ENCODE measurements around the gene DEFB131A.
"Not testable (repeated sequence)": the region's sequence is repeated elsewhere in the genome, so short reads cannot be mapped to it uniquely, and the experiment has no call there.

Gene DEFB131A, protein sequence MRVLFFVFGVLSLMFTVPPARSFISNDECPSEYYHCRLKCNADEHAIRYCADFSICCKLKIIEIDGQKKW

DNA sequence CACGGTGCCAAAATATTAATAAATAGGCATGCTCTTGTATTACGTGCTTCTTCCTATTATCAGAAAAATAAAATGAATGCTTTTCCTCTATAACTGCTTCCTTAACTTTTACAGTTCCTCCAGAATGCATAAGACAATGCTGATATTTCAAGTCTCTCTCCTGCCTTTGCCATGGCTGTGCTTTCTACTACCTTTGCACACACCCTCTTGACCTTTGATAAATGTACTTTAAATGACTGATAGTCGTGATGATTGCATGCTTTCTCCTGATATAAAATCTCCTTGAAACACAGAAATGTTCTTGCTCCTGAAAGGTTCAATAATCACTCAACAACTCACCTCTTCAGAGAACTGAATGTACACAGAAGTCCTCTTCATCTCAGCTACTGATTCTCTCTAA is at the start of gene DEFB131A:
Gene DEFB131A, plus strand, starts transcription at position 301 of the 400 bp plus-strand sequence. CDS start 120 bp downstream, outside the sequence.
- intact Hi-C loops (cut with DNase I); DNase-seq: not testable (repeated sequence)

DNA sequence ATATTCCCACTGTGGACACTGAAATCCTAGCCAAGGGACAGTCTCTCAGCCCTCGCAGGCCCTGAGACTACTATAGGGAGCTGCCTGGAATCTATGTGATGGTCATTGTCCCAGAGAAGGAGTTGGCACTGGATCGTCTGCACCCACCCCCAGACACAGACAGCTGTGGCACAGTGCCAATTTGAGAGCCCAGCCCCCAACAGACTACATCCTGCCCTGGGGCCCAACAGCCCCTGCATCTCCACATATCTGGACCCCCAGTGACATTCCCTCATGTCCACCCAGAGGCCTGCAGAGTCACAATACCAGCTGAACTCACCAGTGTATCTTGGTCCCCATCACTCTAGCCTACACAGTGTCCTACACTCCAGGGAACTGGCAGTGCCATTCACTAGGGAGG is 38.4 kb upstream of the DEFB131A start:
- peak in 2 of 10 donors; percentile 54 to 75 for DNase-seq
- intact Hi-C loops (cut with DNase I): not testable (repeated sequence)

DNA sequence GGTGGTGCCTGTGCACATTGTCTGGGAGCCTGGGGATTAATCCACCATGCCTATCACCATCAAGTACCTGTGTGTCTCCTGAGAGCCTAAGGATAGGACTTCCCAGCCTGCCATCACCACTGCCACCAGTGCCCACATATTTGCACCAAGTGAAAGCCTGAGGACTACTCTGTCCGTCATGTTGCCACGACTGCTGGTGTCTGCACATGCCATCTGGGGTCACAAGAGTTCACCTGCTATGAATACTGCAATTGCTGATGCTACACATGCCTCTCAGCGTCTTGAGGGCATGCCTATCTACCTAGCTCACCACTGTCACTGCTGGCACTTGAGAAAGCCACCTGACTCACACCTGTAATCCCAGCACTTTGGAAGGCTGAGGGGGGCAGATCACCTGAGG is 37.7 kb upstream of the DEFB131A start:
- DNase-seq; intact Hi-C loops (cut with DNase I): not testable (repeated sequence)

DNA sequence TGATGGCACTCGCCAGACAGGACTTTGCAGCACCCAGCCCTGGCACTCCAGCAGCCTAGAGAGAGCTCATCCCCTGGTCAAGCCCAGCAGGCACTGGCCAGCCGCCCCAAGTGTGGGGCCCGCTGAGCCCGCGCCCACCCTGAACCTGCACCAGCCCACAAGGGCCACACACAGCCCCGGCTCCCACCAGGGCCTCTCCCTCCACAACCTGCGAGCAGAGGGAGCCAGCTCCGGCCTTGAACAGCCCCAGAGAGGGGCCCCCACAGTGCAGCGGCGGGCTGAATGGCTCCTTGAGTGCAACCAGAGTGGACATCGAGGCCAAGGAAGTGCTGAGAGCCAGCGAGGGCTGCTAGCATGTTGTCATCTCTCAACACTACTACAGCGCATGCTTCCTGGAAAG is 34.4 kb upstream of the DEFB131A start:
- peak in 3 of 10 donors; percentile 55 to 66 (median 61) for DNase-seq
- intact Hi-C loops (cut with DNase I): no loop called here

DNA sequence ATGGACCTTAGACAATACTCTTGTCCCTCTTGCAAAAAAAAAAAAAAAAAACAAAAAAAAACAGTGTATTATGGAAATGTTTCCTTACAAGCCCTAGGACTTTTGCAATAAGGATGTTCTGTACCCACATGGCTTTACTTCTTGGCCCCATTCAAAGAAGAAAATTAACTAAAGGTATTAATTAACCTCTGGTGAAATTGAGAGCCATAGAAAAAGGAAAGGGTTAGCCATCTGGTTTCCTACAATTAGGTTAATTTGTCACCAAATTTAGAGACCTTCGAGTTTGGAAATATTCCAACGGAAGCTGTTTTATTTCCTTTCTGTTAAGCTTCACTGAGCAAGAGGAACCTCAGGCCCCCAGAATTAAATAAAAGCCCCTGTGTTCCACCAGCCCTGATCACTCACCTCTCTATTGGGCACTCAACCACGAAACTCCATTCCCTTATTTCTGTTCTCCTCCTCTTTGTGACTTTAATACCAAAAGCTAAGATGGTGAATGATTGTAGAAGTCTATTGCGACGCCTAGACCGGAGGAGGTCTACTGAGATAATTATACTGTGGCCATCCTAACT is 22.2 kb upstream of the DEFB131A start:
- DNase-seq; intact Hi-C loops (cut with DNase I): not testable (repeated sequence)

DNA sequence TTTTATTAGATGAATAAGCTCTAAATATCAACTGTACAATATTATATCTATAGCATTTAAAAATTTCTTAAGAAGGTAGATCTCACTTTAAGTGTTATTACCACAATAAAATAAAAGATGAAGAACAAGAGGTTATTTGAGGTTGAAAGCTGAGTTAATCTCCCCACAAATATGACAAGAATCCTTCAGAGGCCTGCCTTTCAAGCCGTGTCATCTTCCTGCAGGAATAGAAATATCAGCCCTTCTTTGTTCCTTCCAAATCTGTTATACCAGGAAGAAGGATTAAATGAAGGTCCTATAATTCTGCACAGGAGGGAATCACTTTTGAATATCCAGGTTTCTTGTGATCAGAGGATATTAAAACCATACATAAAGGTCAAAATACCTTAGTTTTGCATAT is 18.3 kb upstream of the DEFB131A start:
- intact Hi-C loops (cut with DNase I); DNase-seq: not testable (repeated sequence)

DNA sequence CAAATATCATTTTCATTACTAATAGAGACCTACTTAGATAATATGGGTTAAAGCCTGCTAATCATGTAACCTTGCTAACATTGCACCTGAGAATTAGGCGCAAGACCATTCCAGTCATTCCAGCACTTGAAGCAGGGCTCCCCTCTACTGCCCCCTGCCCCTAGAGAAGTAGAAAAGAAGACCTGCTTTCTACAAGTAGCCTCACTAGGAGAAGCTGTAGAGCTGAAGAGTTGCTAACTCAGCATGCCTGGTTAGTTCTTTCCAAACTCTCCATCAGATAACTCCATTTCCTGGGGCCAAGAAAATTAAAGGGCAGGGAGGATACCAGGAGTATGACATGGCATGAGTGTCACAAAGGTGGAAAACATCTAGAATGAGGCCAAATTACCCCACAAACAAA is 14.2 kb upstream of the DEFB131A start:
- DNase-seq; intact Hi-C loops (cut with DNase I): not testable (repeated sequence)

DNA sequence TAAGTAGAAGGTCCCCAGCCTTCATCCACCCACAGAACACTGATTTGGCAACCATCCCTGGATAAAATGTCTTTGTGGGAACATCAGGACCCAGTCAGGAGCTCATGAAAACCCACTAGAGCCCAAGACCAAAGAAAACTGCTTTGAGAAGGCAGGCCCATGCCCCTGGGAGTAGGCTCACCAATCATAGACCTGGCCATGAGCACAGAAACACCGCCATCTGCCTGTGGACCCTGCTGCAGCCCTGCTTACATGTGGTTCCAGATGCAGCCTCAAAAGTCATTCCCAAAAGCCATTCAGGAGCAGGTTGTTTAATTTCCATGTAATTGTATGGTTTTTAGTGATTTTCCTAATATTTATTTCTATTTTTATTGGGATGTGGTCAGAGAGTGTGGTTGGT is 10.9 kb upstream of the DEFB131A start:
- DNase-seq; intact Hi-C loops (cut with DNase I): not testable (repeated sequence)

DNA sequence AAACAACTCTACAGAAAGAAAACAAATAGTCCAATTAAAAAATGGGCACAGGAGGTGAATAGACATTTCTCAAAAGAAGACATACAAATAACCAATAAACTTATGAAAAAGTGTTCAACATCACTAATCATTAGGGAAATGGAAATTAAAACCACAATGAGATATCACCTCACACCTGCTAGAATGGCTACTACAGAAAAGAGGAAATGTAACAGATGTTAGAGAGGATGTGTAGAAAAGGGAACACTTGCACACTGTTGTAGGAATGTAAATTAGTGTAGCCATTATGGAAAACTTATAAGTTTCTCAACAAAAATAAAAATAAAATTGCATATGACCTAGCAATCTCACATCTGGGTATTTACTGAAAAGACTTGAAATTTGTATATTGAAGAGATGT is 7.5 kb upstream of the DEFB131A start:
- intact Hi-C loops (cut with DNase I); DNase-seq: not testable (repeated sequence)

DNA sequence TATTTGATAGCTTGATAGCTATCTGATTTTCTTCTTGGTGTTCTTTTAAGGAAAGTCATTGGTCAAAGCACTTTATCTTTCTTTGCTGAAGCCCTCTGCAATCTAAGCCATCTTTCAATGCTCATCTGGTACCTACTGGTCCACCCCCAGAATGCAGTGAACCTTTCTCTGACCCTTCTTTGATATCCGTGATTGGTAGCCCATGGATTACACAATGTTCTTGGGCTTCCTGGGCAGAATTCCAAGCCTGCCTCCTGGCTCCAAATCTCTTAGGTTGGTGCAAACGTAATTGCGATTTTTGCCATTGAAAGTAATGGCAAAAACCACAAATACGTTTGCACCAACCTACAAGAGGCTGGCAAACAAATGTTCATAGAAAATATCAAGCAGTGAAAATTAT is 1.9 kb upstream of the DEFB131A start:
- DNase-seq; intact Hi-C loops (cut with DNase I): not testable (repeated sequence)

DNA sequence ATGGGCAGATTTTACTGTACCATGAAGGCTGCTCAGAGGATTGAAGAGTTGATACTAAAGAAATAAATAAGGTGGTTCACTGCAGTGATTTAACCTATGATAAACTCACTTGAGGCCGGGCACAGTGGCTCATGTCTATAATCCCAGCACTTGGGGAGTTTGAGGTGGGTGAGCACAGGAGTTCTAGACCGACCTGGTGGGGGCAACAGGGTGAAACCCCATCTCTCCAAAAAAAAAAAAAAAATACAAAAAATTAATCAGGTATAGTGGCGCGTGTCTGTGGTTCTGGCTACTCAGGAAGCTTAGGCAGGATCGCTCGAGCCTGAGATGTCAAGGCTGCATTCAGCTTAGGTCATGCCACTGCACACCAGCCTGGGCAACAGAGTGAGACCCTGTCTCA is 467 bp downstream of the DEFB131A start:
- intact Hi-C loops (cut with DNase I); DNase-seq: not testable (repeated sequence)

DNA sequence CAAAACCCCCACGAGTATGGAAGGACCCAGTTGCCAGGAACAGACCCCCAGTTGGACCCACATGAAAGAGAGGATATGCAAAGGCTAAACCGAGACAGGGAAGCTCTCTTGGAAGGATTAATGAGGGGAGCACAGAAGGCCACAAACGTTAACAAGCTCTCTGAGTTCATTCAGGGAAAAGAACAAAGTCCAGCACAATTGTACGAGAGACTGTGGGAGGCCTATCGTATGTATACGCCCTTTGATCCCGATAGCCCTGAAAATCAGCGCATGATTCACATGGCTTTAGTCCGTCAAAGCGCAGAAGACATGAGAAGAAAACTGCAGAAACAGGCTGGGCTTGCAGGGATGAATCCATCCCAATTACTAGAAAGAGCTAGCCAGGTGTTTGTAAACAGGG is 8.0 kb downstream of the DEFB131A start:
- intact Hi-C loops (cut with DNase I); DNase-seq: not testable (repeated sequence)

DNA sequence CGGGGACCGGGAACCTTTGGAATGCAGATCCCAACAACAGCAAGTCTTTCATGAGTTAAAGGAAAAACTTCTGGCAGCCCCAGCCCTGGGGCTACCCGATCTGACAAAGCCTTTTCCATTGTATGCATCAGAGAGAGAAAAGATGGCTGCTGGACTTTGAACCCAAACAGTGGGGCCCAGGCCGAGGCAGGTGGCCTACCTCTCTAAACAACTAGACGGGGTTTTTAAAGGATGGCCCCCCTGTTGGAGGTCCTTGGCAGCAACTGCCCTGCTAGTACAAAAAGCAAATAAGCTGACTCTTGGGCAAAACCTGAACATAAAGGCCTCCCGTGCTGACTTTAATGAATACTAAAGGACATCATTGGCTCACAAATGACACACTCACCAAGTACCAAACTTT is 10.1 kb downstream of the DEFB131A start:
- intact Hi-C loops (cut with DNase I); DNase-seq: not testable (repeated sequence)

DNA sequence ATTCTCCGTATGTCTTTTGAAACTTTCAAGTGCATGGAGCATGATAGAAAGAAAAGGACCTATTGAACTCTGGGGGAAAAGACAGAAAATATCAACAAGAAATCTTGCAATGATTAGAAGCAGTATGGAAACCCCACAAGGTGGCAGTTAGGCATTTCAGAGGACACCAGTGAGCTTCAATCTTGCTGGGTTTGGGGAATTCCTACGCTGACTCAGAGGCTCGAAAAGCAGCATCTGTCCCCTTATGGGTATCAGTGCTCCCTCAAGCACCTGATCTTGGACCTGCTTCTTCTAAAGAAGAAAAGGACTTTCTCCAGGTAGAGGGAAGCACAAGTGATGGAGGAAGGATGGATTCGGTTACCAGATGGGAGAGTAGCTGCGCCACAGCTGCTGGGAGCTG is 10.8 kb downstream of the DEFB131A start:
- intact Hi-C loops (cut with DNase I); DNase-seq: not testable (repeated sequence)

DNA sequence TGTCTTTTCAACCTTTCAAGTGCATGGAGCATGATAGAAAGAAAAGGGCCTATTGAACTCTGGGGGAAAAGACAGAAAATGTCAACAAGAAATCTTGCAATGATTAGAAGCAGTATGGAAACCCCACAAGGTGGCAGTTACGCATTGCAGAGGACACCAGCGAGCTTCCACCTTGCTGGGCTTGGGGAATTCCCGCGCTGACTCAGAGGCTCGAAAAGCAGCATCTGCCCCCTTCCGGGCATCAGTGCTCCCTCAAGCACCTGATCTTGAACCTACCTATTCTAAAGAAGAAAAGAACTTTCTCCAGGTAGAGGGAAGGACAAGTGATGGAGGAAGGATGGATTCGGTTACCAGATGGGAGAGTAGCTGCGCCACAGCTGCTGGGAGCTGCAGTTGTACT is 35.3 kb downstream of the DEFB131A start:
- intact Hi-C loops (cut with DNase I): not testable (repeated sequence)

DNA sequence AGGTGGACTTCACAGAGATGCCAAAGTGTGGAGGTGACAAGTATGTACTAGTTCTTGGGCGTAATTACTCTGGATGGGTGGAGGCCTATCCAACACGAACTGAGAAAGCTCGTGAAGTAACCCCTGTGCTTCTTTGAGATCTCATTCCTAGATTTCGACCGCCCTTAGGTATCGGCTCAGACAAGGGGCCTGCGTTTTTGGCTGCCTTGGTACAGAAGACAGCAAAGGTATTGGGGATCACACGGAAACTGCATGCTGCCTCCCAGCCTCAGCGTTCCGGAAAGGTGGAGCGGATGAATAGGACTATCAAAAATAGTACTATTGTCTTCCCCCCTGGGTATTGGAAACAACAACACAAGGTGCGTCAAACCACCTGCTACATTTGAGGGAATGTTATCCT is 35.9 kb downstream of the DEFB131A start:
- intact Hi-C loops (cut with DNase I); DNase-seq: not testable (repeated sequence)

More for the DNA sequence above, 35.3 kb downstream of the DEFB131A start:
- not testable (repeated sequence) for DNase-seq

DNA sequence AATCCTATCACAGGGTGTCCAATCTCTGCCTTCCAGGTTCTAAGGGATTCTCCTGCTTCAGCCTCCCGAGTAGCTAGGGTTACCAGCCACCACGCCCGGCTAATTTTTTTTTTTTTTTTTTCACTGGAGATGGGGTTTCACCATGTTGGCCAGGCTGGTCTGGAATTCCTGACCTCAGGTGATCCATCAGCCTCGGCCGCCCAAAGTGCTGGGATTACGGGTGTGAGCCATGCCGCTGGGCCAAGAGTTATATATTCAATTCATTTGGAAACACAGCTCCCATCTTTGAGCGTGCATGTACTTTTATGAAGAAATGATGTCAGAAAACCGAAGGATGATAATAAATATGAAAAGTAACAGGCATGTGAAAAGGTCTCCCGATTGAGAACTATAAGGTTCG is 38.7 kb downstream of the DEFB131A start:
- DNase-seq; intact Hi-C loops (cut with DNase I): not testable (repeated sequence)

DNA sequence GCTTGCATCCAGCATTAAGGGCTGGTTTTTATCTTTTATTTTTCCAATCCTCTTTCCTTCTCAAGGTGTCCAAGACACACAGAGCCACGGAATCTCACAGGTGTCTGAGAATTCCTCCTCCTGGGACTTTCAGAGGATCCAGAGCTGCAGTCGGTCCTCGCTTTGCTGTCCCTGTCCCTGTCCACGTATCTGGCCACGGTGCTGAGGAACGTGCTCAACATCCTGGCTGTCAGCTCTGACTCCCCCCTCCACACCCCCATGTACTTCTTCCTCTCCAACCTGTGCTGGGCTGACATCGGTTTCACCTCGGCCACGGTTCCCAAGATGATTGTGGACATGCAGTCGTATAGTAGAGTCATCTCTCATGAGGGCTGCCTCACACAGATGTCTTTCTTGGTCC is 39.5 kb downstream of the DEFB131A start:
- DNase-seq; intact Hi-C loops (cut with DNase I): not testable (repeated sequence)

DNA sequence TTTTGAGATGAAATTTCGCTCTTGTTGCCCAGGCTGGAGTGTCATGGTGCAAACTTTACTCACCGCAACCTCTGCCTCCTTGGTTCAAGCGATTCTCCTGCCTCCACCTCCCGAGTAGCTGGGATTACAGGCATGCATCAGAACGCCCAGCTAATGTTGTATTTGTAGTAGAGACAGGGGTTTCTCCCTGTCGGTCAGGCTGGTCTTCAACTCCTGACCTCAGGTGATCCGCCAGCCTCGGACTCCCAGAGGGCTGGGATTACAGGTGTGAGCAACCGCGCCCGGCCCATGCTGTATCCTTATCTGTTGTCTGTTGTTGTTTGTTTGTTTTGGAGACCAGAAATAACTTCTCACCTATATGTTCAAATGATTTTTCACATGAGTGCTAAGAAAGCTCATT is 42.7 kb downstream of the DEFB131A start:
- DNase-seq; intact Hi-C loops (cut with DNase I): not testable (repeated sequence)

DNA sequence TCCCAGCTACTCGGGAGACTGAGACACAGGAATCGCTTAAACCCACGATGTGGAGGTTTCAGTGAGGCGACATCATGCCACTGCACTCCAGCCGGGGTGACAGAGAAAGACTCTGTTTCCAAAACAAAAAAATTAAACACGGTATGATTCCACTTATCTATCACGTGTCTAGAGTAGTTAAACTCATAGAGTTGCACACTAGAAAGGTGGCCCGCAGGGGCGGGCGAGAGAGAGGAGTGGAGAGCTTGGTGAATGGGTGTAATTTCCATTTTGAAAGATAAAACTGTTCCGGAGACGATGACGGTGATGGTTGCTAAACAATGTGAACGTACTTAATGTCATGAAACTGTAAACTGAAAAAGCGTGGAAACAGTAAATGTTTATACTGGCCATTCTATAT is 44.6 kb downstream of the DEFB131A start:
- intact Hi-C loops (cut with DNase I): not testable (repeated sequence)
- peak in 1 of 10 donors; percentile 47 for DNase-seq

DNA sequence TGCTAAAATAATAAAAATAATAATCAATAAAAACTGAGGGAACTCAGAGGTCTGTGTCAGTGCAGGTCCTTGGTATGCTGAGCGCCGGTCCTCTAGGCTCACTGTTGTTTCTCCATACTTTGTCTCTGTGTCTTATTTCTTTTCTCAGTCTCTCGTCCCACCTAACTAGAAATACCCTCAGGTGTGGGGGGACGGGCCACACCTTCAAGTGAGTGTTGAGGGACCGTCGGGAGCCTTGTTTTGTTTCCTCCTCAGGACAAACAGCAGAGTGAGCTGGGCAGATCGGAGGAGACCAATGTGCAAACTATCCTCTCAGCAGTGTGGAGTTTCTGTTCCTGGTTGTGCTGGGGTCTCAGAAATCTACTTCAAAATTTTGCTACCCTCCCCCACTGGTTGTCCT is 46.3 kb downstream of the DEFB131A start:
- DNase-seq; intact Hi-C loops (cut with DNase I): not testable (repeated sequence)

DNA sequence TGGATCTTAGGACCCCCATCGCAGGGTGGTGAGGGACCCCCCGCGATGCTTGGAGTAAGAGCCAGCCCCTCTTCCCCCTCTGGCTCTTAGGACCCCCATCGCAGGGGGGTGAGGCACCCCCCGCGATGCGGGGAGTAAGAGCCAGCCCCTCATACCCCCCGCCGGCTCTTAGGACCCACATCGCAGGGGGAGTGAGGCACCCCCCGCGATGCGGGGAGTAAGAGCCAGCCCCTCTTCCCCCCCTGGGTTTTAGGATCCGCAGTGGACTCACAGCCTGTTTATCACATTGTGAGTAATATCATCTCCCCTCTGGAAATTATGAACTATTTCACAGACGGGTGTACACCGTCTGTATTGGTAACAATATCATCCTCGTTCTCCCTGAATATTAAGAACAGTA is 46.8 kb downstream of the DEFB131A start:
- DNase-seq: peak in 1 of 10 donors; percentile 32
- intact Hi-C loops (cut with DNase I): not testable (repeated sequence)
